Ascending aorta (tissue), 2 donors: ENCODE data around the gene FNTB. TPM values are rescaled to one million over a fixed set of nuclear protein-coding genes. Genes with fewer than 3 reads are reported as not detected.

Source experiments
- DNase-seq, 2 donors: peaks; one replicate each; pipeline ENCODE4 v3.0.0-alpha.2; 2019; ENCODE audit warnings: low spot score in 2 of 2
- H3K27ac ChIP-seq, 2 donors: fragments of 200-600 bp; sonication (generic); one replicate each; pipeline ENCODE4 v1.5.1; 2016 to 2017; ENCODE audit warnings: mild to moderate bottlenecking in 1 of 2
- H3K27me3 ChIP-seq: fragments of 200-600 bp; sonication (generic); one replicate; pipeline ENCODE4 v1.5.1; 2017
- H3K36me3 ChIP-seq, 2 donors: fragments of 200-600 bp; sonication (generic); one replicate each; pipeline ENCODE4 v1.5.1; 2016
- H3K4me1 ChIP-seq, 2 donors: fragments of 200-600 bp; sonication (generic); one replicate each; pipeline ENCODE4 v1.5.1; 2016 to 2017; ENCODE audit warnings: mild to moderate bottlenecking in 1 of 2
- H3K4me3 ChIP-seq, 2 donors: fragments of 200-600 bp; sonication (generic); one replicate each; pipeline ENCODE4 v1.5.1; 2016 to 2017; ENCODE audit warnings: mild to moderate bottlenecking in 1 of 2
- H3K9me3 ChIP-seq, 2 donors: fragments of 200-600 bp; sonication (generic); one replicate each; pipeline ENCODE4 v1.5.1; 2016
- intact Hi-C: fragments of 100-400 bp; cut with DNase I; formaldehyde crosslinking; loops from one replicate; pipeline ENCODE4 v1.15.1; 2023
- total RNA-seq: library from RNA; depleted of rRNA; stranded (reverse); fragments of >200 nt; gene quantifications from one replicate; pipeline ENCODE4 v1.1.0, GENCODE V29; 2016
- TF ChIP-seq, protein P1 (sequence below), 3 experiments: fragments of 200-600 bp in 2 of 3; fragments of 450-650 bp in 1 of 3; sonication (generic) in 2 of 3; IDR thresholded peaks; one replicate each; pipeline ENCODE4 v1.5.1; 2016 to 2019; ENCODE audit warnings: antibody characterized with exemption in 3 of 3, mild to moderate bottlenecking in 1 of 3, moderate library complexity in 1 of 3

Gene FNTB
- total RNA-seq, 1 donor from 2014 or later = 13.9 TPM

DNA sequence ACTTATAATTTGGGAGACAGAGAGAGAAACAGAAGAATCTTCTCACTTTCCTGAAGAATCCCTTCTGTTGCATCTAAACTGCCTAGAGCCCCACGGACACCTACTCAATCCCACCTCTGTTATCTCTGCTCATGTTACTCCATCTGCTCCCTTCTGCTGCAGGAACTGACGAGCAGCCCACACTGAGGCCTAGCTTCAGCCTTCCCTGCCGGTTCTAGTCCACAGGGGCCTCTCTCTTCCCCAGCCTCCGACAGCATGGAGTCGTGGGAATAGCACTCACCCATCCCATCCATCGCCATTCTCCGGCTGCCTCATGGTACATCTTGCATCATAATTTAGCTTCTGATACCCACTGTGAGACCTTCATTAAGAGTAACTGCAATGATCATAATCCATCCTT is 18.5 kb upstream of the FNTB start:
- Histone ChIP-seq H3K9me3 (no peaks in the 10 kb centered on the region), H3K27ac (no peak overlapping the region), H3K36me3 (no peaks in the 10 kb centered on the region), H3K4me1 (peaks cover 9 to 12% of the 10 kb centered on the region in 2 donors), H3K27me3 (no peaks in the 10 kb centered on the region), H3K4me3 (no peak overlapping the region)
- TF ChIP-seq, protein P1, sequence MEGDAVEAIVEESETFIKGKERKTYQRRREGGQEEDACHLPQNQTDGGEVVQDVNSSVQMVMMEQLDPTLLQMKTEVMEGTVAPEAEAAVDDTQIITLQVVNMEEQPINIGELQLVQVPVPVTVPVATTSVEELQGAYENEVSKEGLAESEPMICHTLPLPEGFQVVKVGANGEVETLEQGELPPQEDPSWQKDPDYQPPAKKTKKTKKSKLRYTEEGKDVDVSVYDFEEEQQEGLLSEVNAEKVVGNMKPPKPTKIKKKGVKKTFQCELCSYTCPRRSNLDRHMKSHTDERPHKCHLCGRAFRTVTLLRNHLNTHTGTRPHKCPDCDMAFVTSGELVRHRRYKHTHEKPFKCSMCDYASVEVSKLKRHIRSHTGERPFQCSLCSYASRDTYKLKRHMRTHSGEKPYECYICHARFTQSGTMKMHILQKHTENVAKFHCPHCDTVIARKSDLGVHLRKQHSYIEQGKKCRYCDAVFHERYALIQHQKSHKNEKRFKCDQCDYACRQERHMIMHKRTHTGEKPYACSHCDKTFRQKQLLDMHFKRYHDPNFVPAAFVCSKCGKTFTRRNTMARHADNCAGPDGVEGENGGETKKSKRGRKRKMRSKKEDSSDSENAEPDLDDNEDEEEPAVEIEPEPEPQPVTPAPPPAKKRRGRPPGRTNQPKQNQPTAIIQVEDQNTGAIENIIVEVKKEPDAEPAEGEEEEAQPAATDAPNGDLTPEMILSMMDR (IDR thresholded peaks at IDR 0.05) = no peak
- DNase-seq = no peak
- intact Hi-C loops = no loop called here

DNA sequence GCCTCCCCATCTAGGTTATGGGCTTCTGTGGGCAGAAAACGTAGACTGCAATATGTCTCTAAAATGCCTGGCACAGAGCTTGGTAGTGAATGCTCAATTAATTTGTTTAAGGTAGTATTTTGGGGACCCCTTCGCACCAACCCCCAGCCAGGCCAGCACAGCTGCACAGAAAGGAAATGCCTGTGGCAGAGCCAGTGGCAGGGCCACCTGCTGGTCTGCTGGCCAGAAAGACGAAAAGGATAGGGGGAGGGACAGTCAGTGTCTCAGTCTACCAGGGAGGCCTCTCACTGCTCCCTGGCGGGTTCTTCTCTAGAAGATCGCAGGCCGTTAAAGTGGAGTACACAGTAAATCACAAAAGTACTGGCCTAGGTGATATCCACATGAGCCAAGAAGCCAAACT is 18.0 kb upstream of the FNTB start:
- Histone ChIP-seq H3K27ac (no peak overlapping the region), H3K27me3 (no peaks in the 10 kb centered on the region), H3K9me3 (no peaks in the 10 kb centered on the region), H3K4me3 (no peak overlapping the region), H3K36me3 (no peaks in the 10 kb centered on the region), H3K4me1 (peaks cover 9 to 12% of the 10 kb centered on the region in 2 donors)
- DNase-seq = no peak
- TF ChIP-seq, protein P1 (IDR thresholded peaks at IDR 0.05) = no peak
- intact Hi-C loops = no loop called here

DNA sequence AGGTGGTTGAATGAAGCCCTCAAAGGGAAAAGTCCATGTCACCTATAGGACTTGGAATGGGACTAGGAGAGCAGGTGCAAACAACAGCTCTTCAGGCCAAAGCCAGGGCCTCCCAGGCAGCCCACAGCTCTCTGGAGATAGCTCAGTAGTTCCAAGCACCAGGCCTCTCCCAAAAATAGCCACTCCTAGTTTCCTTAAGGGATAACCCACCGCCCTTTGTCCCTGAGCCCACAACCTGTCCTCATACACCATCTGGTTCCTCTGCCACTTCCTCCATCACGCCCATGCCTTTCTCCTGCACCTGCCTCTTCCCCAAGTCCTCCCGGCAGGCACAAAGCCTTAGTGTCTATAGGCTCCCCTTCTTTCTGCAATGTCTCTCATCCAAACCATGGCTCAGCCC is 16.7 kb upstream of the FNTB start:
- Histone ChIP-seq H3K36me3 (no peaks in the 10 kb centered on the region), H3K4me3 (no peak overlapping the region), H3K4me1 (peaks cover 9 to 12% of the 10 kb centered on the region in 2 donors), H3K27ac (no peak overlapping the region), H3K27me3 (no peaks in the 10 kb centered on the region), H3K9me3 (no peaks in the 10 kb centered on the region)
- DNase-seq = no peak
- TF ChIP-seq, protein P1 (IDR thresholded peaks at IDR 0.05) = no peak
- intact Hi-C loops = loop anchor here (5.0 kb wide), 1 partner anchor 53 kb away; no protein-coding TSS in a partner anchor

DNA sequence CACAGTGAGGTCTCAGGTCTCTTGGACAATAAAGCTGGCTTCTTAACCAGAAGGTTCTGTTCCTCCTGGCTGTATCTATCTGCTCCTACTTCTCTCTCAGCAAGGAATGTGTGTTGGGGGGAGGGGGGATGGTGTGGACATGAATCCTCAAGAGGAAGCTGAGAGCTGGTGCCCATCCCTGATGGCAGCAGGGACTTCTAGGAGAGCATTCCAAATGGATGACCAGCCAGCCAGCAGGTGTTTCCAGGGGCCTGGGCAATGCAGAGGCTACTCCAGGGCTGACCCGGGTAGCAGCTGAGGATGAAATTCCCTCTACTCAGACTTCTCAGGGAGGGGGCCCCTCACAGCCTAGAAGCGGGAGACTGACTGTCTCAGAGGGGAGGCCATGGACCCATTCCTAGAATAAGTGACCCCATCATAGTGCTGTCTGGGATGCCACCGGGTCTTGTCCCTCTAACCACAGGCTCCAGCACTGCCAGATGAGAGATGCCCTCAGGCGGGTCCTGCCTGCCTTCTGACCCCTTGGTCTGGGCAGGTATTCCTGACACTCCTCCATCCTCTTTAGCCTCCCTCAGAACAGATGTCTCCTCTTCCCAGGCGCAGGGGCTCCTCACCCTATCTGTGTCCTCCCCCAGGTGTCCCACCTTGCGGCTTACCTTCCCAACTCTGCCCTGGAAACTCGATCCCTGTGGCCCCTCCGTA is 15.8 kb upstream of the FNTB start:
- H3K9me3 ChIP-seq = no peaks in the 10 kb centered on the region
- no peak overlapping the region for H3K27ac ChIP-seq
- no peaks in the 10 kb centered on the region for H3K36me3 ChIP-seq
- H3K27me3 ChIP-seq = no peaks in the 10 kb centered on the region
- no peak for DNase-seq
- intact Hi-C loops = loop anchor here (5.0 kb wide), 1 partner anchor 54 kb away; no protein-coding TSS in a partner anchor
- TF ChIP-seq, protein P1 (IDR thresholded peaks at IDR 0.05) = no peak
- peak overlapping the region; percentile 69 to 77 for H3K4me3 ChIP-seq
- H3K4me1 ChIP-seq = peaks cover 9 to 12% of the 10 kb centered on the region in 2 donors

DNA sequence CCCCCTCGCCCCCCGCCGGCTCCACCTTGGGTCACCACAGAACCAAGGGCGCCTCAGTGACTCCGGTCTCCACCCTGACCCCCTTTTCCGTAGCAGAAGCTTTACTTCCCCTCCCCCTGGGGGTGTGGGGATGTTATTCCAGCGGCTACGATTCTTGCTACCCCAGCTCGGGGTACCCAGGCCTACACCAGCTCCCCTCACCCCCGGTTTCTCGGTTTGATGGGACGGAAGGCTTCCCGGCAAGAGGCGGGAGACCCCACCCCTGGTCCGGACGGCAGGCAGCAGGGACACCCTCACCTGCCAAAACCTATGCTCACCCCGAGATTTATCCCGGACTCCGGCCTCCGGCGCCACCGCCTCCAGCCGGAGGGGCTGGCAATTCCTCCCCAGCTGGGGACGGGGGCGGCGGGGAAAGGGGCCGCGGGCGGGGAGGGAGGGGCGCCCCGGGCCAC is 15.2 kb upstream of the FNTB start:
- Histone ChIP-seq H3K27me3 (no peaks in the 10 kb centered on the region), H3K9me3 (no peaks in the 10 kb centered on the region), H3K4me3 (peak overlapping the region; percentile 69 to 77), H3K36me3 (no peaks in the 10 kb centered on the region), H3K4me1 (peaks cover 9 to 12% of the 10 kb centered on the region in 2 donors), H3K27ac (no peak overlapping the region)
- TF ChIP-seq, protein P1 (IDR thresholded peaks at IDR 0.05) = no peak
- DNase-seq = no peak
- intact Hi-C loops = loop anchor here (5.0 kb wide), 1 partner anchor 54 kb away; no protein-coding TSS in a partner anchor
